ENCODE data around the gene MRPS34.

The MRPS34 gene

GRCh38 chr16:1810536-1810935 is 37.6 kb upstream of the MRPS34 start:
- Histone ChIP-seq H3K27me3 (ENCODE audit: low read depth, low read length) (no peaks in the 10 kb centered on the region), H3K4me1 (ENCODE audit: low read length) (no peaks in the 10 kb centered on the region), H3K36me3 (replicated peaks; ENCODE audit: low read depth, low read length) (peaks cover 8% of the 10 kb centered on the region), H3K27ac (ENCODE audit: low read length) (no peak overlapping the region), H4K20me1 (ENCODE audit: insufficient read depth, low read length) (no peaks in the 10 kb centered on the region), H3K79me2 (ENCODE audit: low read length) (no peaks in the 10 kb centered on the region), H3K9me3 (ENCODE audit: insufficient read depth, low read length) (no peaks in the 10 kb centered on the region), H2AFZ (ENCODE audit: low read depth, low read length) (no peak overlapping the region), H3K9ac (ENCODE audit: low read length) (no peak overlapping the region), H3K4me2 (ENCODE audit: low read length) (no peak overlapping the region), H3K4me3 (ENCODE audit: low read length) (no peak overlapping the region)
- no peak for TF ChIP-seq CTCF (IDR thresholded peaks at IDR 0.05; ENCODE audit: low read depth, low read length)
- TF ChIP-seq EZH2phosphoT487 (IDR thresholded peaks at IDR 0.05; ENCODE audit: low read depth) = no peak

- Histone ChIP-seq H3K4me1 (ENCODE audit: low read length) (no peaks in the 10 kb centered on the region), H2AFZ (ENCODE audit: low read depth, low read length) (no peak overlapping the region), H3K9me3 (ENCODE audit: insufficient read depth, low read length) (no peaks in the 10 kb centered on the region), H3K4me2 (ENCODE audit: low read length) (no peak overlapping the region), H4K20me1 (ENCODE audit: insufficient read depth, low read length) (no peaks in the 10 kb centered on the region), H3K27me3 (ENCODE audit: low read depth, low read length) (no peaks in the 10 kb centered on the region), H3K9ac (ENCODE audit: low read length) (no peak overlapping the region), H3K4me3 (ENCODE audit: low read length) (no peak overlapping the region), H3K27ac (ENCODE audit: low read length) (no peak overlapping the region), H3K79me2 (ENCODE audit: low read length) (no peaks in the 10 kb centered on the region), H3K36me3 (replicated peaks; ENCODE audit: low read depth, low read length) (peaks cover 8% of the 10 kb centered on the region)
- TF ChIP-seq CTCF (IDR thresholded peaks at IDR 0.05; ENCODE audit: low read depth, low read length) (no peak), EZH2phosphoT487 (IDR thresholded peaks at IDR 0.05; ENCODE audit: low read depth) (no peak)
Measured at GRCh38 chr16:1810106-1810505, 37.2 kb upstream of the MRPS34 start.

- no peak overlapping the region for H3K9ac ChIP-seq (ENCODE audit: low read length)
- TF ChIP-seq EZH2phosphoT487 (IDR thresholded peaks at IDR 0.05; ENCODE audit: low read depth) (no peak), CTCF (IDR thresholded peaks at IDR 0.05; ENCODE audit: low read depth, low read length) (no peak)
- no peaks in the 10 kb centered on the region for H3K27me3 ChIP-seq (ENCODE audit: low read depth, low read length)
- no peak overlapping the region for H3K27ac ChIP-seq (ENCODE audit: low read length)
- H3K4me3 ChIP-seq (ENCODE audit: low read length) = no peak overlapping the region
- no peak overlapping the region for H3K4me2 ChIP-seq (ENCODE audit: low read length)
- H3K4me1 ChIP-seq (ENCODE audit: low read length) = no peaks in the 10 kb centered on the region
- no peaks in the 10 kb centered on the region for H4K20me1 ChIP-seq (ENCODE audit: insufficient read depth, low read length)
- H3K79me2 ChIP-seq (ENCODE audit: low read length) = no peaks in the 10 kb centered on the region
- no peak overlapping the region for H2AFZ ChIP-seq (ENCODE audit: low read depth, low read length)
- no peaks in the 10 kb centered on the region for H3K9me3 ChIP-seq (ENCODE audit: insufficient read depth, low read length)
- peaks cover 8% of the 10 kb centered on the region for H3K36me3 ChIP-seq (replicated peaks; ENCODE audit: low read depth, low read length)
Measured at GRCh38 chr16:1809281-1809801, 36.4 kb upstream of the MRPS34 start.

GRCh38 chr16:1808691-1809090 is 35.8 kb upstream of the MRPS34 start:
- no peak for TF ChIP-seq CTCF (IDR thresholded peaks at IDR 0.05; ENCODE audit: low read depth, low read length)
- TF ChIP-seq EZH2phosphoT487 (IDR thresholded peaks at IDR 0.05; ENCODE audit: low read depth) = no peak
- Histone ChIP-seq H3K27me3 (ENCODE audit: low read depth, low read length) (no peaks in the 10 kb centered on the region), H3K36me3 (replicated peaks; ENCODE audit: low read depth, low read length) (peaks cover 7% of the 10 kb centered on the region), H3K4me1 (ENCODE audit: low read length) (no peaks in the 10 kb centered on the region), H3K79me2 (ENCODE audit: low read length) (no peaks in the 10 kb centered on the region), H4K20me1 (ENCODE audit: insufficient read depth, low read length) (no peaks in the 10 kb centered on the region), H3K9me3 (ENCODE audit: insufficient read depth, low read length) (no peaks in the 10 kb centered on the region), H2AFZ (ENCODE audit: low read depth, low read length) (no peak overlapping the region), H3K27ac (ENCODE audit: low read length) (no peak overlapping the region), H3K4me2 (ENCODE audit: low read length) (no peak overlapping the region), H3K4me3 (ENCODE audit: low read length) (no peak overlapping the region), H3K9ac (ENCODE audit: low read length) (no peak overlapping the region)

All from OCI-LY3 (cell line).